ENCODE data around the gene FEM1B. TPM values are rescaled to one million over a fixed set of nuclear protein-coding genes. Genes with fewer than 3 reads are reported as not detected.

FEM1B gene
- total and polyA plus RNA-seq, 7 donors, result 23.5 to 188 (median 69.3) TPM

DNA sequence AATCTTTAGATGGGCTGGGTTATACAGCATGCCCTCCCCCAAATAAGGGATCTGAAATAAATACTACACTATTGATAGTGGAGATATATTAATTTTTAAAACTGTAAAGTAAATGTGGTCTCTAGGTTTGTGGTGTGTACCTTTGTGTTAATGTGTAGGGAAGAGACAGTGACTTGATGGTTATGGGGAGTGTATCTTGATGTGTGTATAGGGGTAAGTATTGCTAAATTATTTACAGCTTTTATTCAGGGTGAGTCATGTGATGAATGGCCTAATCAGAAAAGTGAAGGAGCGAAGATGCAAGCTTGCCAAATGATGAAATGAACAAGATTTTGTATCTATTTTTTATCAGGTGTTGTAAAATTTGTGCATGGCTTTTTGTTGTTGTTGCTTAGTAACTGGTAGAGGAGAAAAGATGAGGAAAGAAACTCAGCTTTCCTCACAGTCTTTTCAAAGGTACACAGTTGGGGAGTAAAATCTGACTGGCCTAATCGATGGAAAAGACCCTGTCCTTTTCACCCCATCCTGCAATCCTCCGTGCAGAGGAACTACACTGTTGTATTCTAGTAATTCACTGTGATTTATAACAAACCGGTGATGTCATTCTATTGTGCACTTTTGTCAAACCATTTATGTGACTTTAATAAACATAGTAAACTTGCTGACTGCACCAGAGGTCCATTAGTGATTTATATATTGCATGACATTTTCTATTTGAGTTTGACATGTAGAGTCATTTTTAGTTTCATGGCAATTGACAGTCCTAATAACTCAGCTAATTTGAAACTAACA is 17.7 kb downstream of the FEM1B start:
- peaks cover 76% of the 10 kb centered on the region for H3K4me1 ChIP-seq
- intact Hi-C loops (cut with DNase I), result no loop called here
- TF ChIP-seq CTCF (IDR thresholded peaks at IDR 0.05), result no peak
- ATAC-seq, result no peak
- H3K9me3 ChIP-seq, result no peaks in the 10 kb centered on the region
- no peak for DNase-seq
- 59 to 72% (median 70%) methylated on average over 4 of the region's 4 CpGs for WGBS, 3 donors
- H3K27ac ChIP-seq, result no peak overlapping the region
- no peaks in the 10 kb centered on the region for H3K27me3 ChIP-seq (ENCODE audit: insufficient read depth in 3 of 3, low read length in 2 of 3)
- no peak overlapping the region for H3K4me3 ChIP-seq
- peaks cover 4 to 59% of the 10 kb centered on the region in 2 donors for H3K36me3 ChIP-seq (ENCODE audit: insufficient read depth in 1 of 2, low read depth in 1 of 2)

- peaks cover 0 to 28% of the 10 kb centered on the region in 2 donors for H3K36me3 ChIP-seq (ENCODE audit: insufficient read depth in 1 of 2, low read depth in 1 of 2)
- H3K27ac ChIP-seq, result no peak overlapping the region
- WGBS, 3 donors, result 88 to 96% (median 90%) methylated on average over 3 of the region's 3 CpGs
- DNase-seq (no peak), ATAC-seq (no peak)
- H3K4me3 ChIP-seq, result no peak overlapping the region
- H3K4me1 ChIP-seq, result peaks cover 45% of the 10 kb centered on the region
- no peak for TF ChIP-seq CTCF (IDR thresholded peaks at IDR 0.05)
- no peaks in the 10 kb centered on the region for H3K9me3 ChIP-seq
- intact Hi-C loops (cut with DNase I), result no loop called here
- no peaks in the 10 kb centered on the region for H3K27me3 ChIP-seq (ENCODE audit: insufficient read depth in 3 of 3, low read length in 2 of 3)
These were observed 20.8 kb downstream of the FEM1B start for GRCh38 chr15:68298336-68298735.

DNA sequence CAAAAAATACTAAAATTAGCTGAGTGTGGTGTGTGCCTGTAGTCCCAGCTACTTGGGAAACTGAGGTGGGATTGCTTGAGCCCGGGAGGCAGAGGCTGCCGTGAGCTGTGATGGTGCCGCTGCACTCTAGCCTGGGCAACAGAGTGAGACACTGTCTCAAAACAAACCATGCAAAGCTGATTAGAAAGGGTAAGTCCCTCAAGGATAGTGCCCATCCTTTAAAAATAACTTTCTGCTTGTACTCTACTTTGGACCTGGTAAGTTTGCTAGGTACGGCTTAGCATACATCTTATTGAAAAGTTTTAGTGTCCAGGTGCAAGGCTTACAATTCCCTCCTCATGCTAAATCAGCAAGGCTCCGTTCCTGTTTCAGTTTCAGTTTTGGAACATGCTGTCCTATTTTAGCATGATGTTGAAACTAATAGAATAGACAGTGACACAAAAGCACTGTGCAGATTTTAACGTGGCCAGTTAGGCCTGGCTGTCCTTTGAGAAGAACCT is 21.4 kb downstream of the FEM1B start:
- DNase-seq, result no peak
- H3K27ac ChIP-seq, result no peak overlapping the region
- peaks cover 40% of the 10 kb centered on the region for H3K4me1 ChIP-seq
- intact Hi-C loops (cut with DNase I), result no loop called here
- peak overlapping the region; percentile 42 for H3K4me3 ChIP-seq
- H3K27me3 ChIP-seq (ENCODE audit: insufficient read depth in 3 of 3, low read length in 2 of 3), result no peaks in the 10 kb centered on the region
- H3K9me3 ChIP-seq, result no peaks in the 10 kb centered on the region
- peaks cover 0 to 22% of the 10 kb centered on the region in 2 donors for H3K36me3 ChIP-seq (ENCODE audit: insufficient read depth in 1 of 2, low read depth in 1 of 2)
- 22 to 53% (median 24%) methylated on average over 6 of the region's 6 CpGs for WGBS, 3 donors
- ATAC-seq, result peak; percentile 30 to 84 (median 68)
- TF ChIP-seq CTCF (IDR thresholded peaks at IDR 0.05), result no peak

DNA sequence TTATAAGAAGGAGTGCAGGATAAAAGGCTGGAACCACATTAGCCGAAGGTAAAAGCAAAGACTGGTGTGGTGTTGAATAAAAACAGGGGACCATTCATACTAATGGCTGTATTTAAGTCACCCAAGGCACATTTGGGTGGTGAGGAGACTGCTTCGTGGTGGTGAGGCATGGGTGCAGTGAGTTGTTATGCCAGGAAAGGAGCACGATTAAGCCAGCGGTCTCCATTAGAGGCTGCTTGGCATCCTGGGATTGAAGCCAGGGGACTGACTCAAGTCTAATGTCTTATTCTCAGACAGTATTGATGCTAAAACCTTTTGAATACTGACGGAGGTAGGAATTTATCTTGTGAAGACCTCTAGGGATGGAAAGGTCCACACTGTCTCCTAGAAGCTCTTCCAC is 21.9 kb downstream of the FEM1B start:
- WGBS, 3 donors, result 36 to 64% (median 38%) methylated on average over 5 of the region's 5 CpGs
- Histone ChIP-seq H3K4me3 (peak overlapping the region; percentile 42), H3K27ac (no peak overlapping the region), H3K36me3 (ENCODE audit: insufficient read depth in 1 of 2, low read depth in 1 of 2) (peaks cover 0 to 17% of the 10 kb centered on the region in 2 donors), H3K4me1 (peaks cover 37% of the 10 kb centered on the region), H3K9me3 (no peaks in the 10 kb centered on the region), H3K27me3 (ENCODE audit: insufficient read depth in 3 of 3, low read length in 2 of 3) (no peaks in the 10 kb centered on the region)
- TF ChIP-seq CTCF (IDR thresholded peaks at IDR 0.05), result no peak
- ATAC-seq, result peak in 2 of 4 donors; percentile 39 to 45
- intact Hi-C loops (cut with DNase I), result no loop called here
- DNase-seq, result no peak
